ENCODE measurements around the gene NCKAP1. TPM values are rescaled to one million over a fixed set of nuclear protein-coding genes. Genes with fewer than 3 reads are reported as not detected.

The NCKAP1 gene
- total and polyA plus RNA-seq, 2 donors (not counting 3 experiments of a cell fraction or from before 2014, with no cell fraction given), result 49.4 to 130 TPM

GRCh38 chr2:183027443-183027842, 10.8 kb downstream of the NCKAP1 start:
- Histone ChIP-seq H3K9me1 (replicated peaks; ENCODE audit: control insufficient read depth, extremely low read depth, insufficient read depth, low read length) (peaks cover 4% of the 10 kb centered on the region), H3K79me2 (ENCODE audit: control insufficient read depth, insufficient read depth, low read length) (peaks cover 100% of the 10 kb centered on the region), H3K9me3 (replicated peaks; ENCODE audit: control insufficient read depth, insufficient read depth, low read length) (no peaks in the 10 kb centered on the region), H2AFZ (ENCODE audit: low read depth, low read length) (no peak overlapping the region), H3K4me2 (ENCODE audit: insufficient read depth, low read length) (no peak overlapping the region), H3K36me3 (ENCODE audit: control insufficient read depth in 2 of 2, extremely low read depth in 1 of 2, insufficient read depth in 2 of 2, low read length in 2 of 2) (no peaks in the 10 kb centered on the region), H3K9ac (replicated peaks; ENCODE audit: extremely low read depth, insufficient read depth, low read length) (no peak overlapping the region), H4K20me1 (replicated peaks; ENCODE audit: control insufficient read depth, extremely low read depth, insufficient read depth, low read length) (peaks cover 33% of the 10 kb centered on the region), H3K27ac (ENCODE audit: insufficient read depth, low read depth, low read length) (no peak overlapping the region), H3K4me3 (replicated peaks in 1 of 3; ENCODE audit: insufficient read depth in 1 of 3, low read depth in 1 of 3, low read length in 3 of 3) (no peak overlapping the region), H3K4me1 (ENCODE audit: control insufficient read depth, extremely low read depth, insufficient read depth, low read length) (peaks cover 5% of the 10 kb centered on the region), H3K27me3 (ENCODE audit: control insufficient read depth in 2 of 2, insufficient read depth in 2 of 2, low read length in 2 of 2) (no peaks in the 10 kb centered on the region)
- TF ChIP-seq EZH2 (IDR thresholded peaks at IDR 0.05; ENCODE audit: borderline replicate concordance, low read depth, low read length, severe bottlenecking), result no peak
- no peak for TF ChIP-seq MYC (IDR thresholded peaks at IDR 0.05; ENCODE audit: low read depth, low read length)
- no peak for TF ChIP-seq FOS (IDR thresholded peaks at IDR 0.05; ENCODE audit: borderline replicate concordance, insufficient read depth, low read length)
- no peak for TF ChIP-seq MAX (IDR thresholded peaks at IDR 0.05; ENCODE audit: insufficient read depth, insufficient read length)
- TF ChIP-seq JUN (IDR thresholded peaks at IDR 0.05; ENCODE audit: borderline replicate concordance, insufficient read depth, insufficient read length, low read depth), result no peak
- TF ChIP-seq GATA2 (IDR thresholded peaks at IDR 0.05; ENCODE audit: insufficient read depth, insufficient read length, low read depth, low read length), result no peak
- no peak for TF ChIP-seq POLR2A (IDR thresholded peaks at IDR 0.05; ENCODE audit: low read depth, low read length)
- FAIRE-seq, result no peak
- intact Hi-C loops (cut with micrococcal nuclease), result no loop called here
- no TSS peak for BruUV-seq (replicated peaks)
- dilution Hi-C loops (cut with MboI; ENCODE audit: extremely low pct_ligation_motif_present, low sequenced_read_pairs), result no loop called here
- DNase-seq (ENCODE audit: low read depth, low spot score), result no peak
- CTCF ChIA-PET, result no interaction called here
- POLR2A ChIA-PET, result no interaction called here

- H2AFZ ChIP-seq (ENCODE audit: low read depth, low read length), result no peak overlapping the region
- POLR2A ChIA-PET, result no interaction called here
- FAIRE-seq (no peak), DNase-seq (ENCODE audit: low read depth, low spot score) (no peak)
- intact Hi-C loops (cut with micrococcal nuclease) (no loop called here), dilution Hi-C loops (cut with MboI; ENCODE audit: extremely low pct_ligation_motif_present, low sequenced_read_pairs) (no loop called here)
- no peak for TF ChIP-seq CTCF (IDR thresholded peaks at IDR 0.05; ENCODE audit: extremely low read depth in 1 of 2, insufficient read depth in 1 of 2, low read depth in 1 of 2, low read length in 2 of 2)
- no peak for TF ChIP-seq MAX (IDR thresholded peaks at IDR 0.05; ENCODE audit: insufficient read depth, insufficient read length)
- no peak for TF ChIP-seq POLR2AphosphoS5 (IDR thresholded peaks at IDR 0.05; ENCODE audit: insufficient read depth, low read depth, low read length)
- TF ChIP-seq POLR2A (IDR thresholded peaks at IDR 0.05; ENCODE audit: low read depth, low read length), result no peak
- no peak for TF ChIP-seq FOS (IDR thresholded peaks at IDR 0.05; ENCODE audit: borderline replicate concordance, insufficient read depth, low read length)
- no peak for TF ChIP-seq JUN (IDR thresholded peaks at IDR 0.05; ENCODE audit: borderline replicate concordance, insufficient read depth, insufficient read length, low read depth)
- no peak for TF ChIP-seq MYC (IDR thresholded peaks at IDR 0.05; ENCODE audit: low read depth, low read length)
- TF ChIP-seq EZH2 (IDR thresholded peaks at IDR 0.05; ENCODE audit: borderline replicate concordance, low read depth, low read length, severe bottlenecking), result no peak
- TF ChIP-seq GATA2 (IDR thresholded peaks at IDR 0.05; ENCODE audit: insufficient read depth, insufficient read length, low read depth, low read length), result no peak
- H3K9me3 ChIP-seq (replicated peaks; ENCODE audit: control insufficient read depth, insufficient read depth, low read length), result no peaks in the 10 kb centered on the region
- CTCF ChIA-PET, result interaction anchor here (0.6 to 1.2 kb wide), 3 partner anchors 25 to 222 kb away, joined by 3 to 4 read pairs (median 3); no protein-coding TSS in a partner anchor
- no peaks in the 10 kb centered on the region for H3K4me1 ChIP-seq (ENCODE audit: control insufficient read depth, extremely low read depth, insufficient read depth, low read length)
- H3K4me2 ChIP-seq (ENCODE audit: insufficient read depth, low read length), result no peak overlapping the region
- no peaks in the 10 kb centered on the region for H3K27me3 ChIP-seq (ENCODE audit: control insufficient read depth in 2 of 2, insufficient read depth in 2 of 2, low read length in 2 of 2)
- no peak overlapping the region for H3K9ac ChIP-seq (replicated peaks; ENCODE audit: extremely low read depth, insufficient read depth, low read length)
- H3K4me3 ChIP-seq (replicated peaks in 1 of 3; ENCODE audit: insufficient read depth in 1 of 3, low read depth in 1 of 3, low read length in 3 of 3), result no peak overlapping the region
- H3K27ac ChIP-seq (ENCODE audit: insufficient read depth, low read depth, low read length), result no peak overlapping the region
- H3K36me3 ChIP-seq (ENCODE audit: control insufficient read depth in 2 of 2, extremely low read depth in 1 of 2, insufficient read depth in 2 of 2, low read length in 2 of 2), result peaks cover 0 to 8% of the 10 kb centered on the region in 2 experiments
- H3K9me1 ChIP-seq (replicated peaks; ENCODE audit: control insufficient read depth, extremely low read depth, insufficient read depth, low read length), result no peaks in the 10 kb centered on the region
- H3K79me2 ChIP-seq (ENCODE audit: control insufficient read depth, insufficient read depth, low read length), result peaks cover 100% of the 10 kb centered on the region
- H4K20me1 ChIP-seq (replicated peaks; ENCODE audit: control insufficient read depth, extremely low read depth, insufficient read depth, low read length), result peaks cover 29% of the 10 kb centered on the region
- no TSS peak for BruUV-seq (replicated peaks)
These were observed 11.8 kb downstream of the NCKAP1 start for GRCh38 chr2:183026424-183026823.

Data from endothelial cell of umbilical vein (primary cell).